Tibial nerve (tissue), 4 donors: ENCODE measurements around the gene PIGZ. TPM values are rescaled to one million over a fixed set of nuclear protein-coding genes. Genes with fewer than 3 reads are reported as not detected.

Experiments
- DNase-seq, 2 donors: peaks; one replicate each; pipeline ENCODE4 v3.0.0-alpha.2; 2019; ENCODE audit warnings: low spot score in 2 of 2
- H3K27ac ChIP-seq, 4 donors: fragments of 200-600 bp; sonication (generic) in 3 of 4; one replicate each; pipeline ENCODE4 v1.5.1; 2017 to 2019; ENCODE audit warnings: mild to moderate bottlenecking in 1 of 4
- H3K27me3 ChIP-seq, 2 donors: fragments of 200-600 bp; sonication (generic) in 1 of 2; one replicate each; pipeline versions ENCODE4 v1.5.1 to v1.6.0; 2017 to 2019
- H3K36me3 ChIP-seq, 3 donors: fragments of 200-600 bp; sonication (generic); one replicate each; pipeline ENCODE4 v1.5.1; 2018 to 2019
- H3K4me1 ChIP-seq, 4 donors: fragments of 200-600 bp; sonication (generic) in 3 of 4; one replicate each; pipeline ENCODE4 v1.5.1; 2017 to 2019
- H3K4me3 ChIP-seq, 4 donors: fragments of 200-600 bp; sonication (generic) in 3 of 4; one replicate each; pipeline ENCODE4 v1.5.1; 2017 to 2019; ENCODE audit warnings: mild to moderate bottlenecking in 1 of 4, moderate library complexity in 1 of 4
- H3K9me3 ChIP-seq, 4 donors: fragments of 200-600 bp; sonication (generic) in 3 of 4; one replicate each; pipeline ENCODE4 v1.5.1; 2017 to 2019
- EP300 ChIP-seq, 2 donors: sonication (generic); formaldehyde crosslinking; IDR thresholded peaks; one replicate each; pipeline ENCODE4 v1.6.1; 2017; ENCODE audit warnings: antibody characterized with exemption in 2 of 2, mild to moderate bottlenecking in 1 of 2
- POLR2A ChIP-seq, 2 donors: fragments of 450-650 bp; IDR thresholded peaks; one replicate each; pipeline ENCODE4 v1.6.1; 2017; ENCODE audit warnings: antibody characterized with exemption in 2 of 2, mild to moderate bottlenecking in 2 of 2, moderate library complexity in 2 of 2
- WGBS, 2 donors: methylation state at CpG; one replicate each; pipeline ENCODE4 v1.1.5; 2018; 5-methylcytosine and 5-hydroxymethylcytosine counted together
- total RNA-seq, 4 donors: library from RNA; depleted of rRNA; stranded (reverse); fragments of >200 nt; gene quantifications; one replicate each; pipeline ENCODE4 v1.1.0, GENCODE V29; 2016
- TF ChIP-seq, protein P1 (sequence below), 5 experiments: fragments of 200-600 bp in 3 of 5; fragments of 450-650 bp in 2 of 5; sonication (generic) in 3 of 5; IDR thresholded peaks; one replicate each; pipeline ENCODE4 v1.5.1; 2016 to 2019; ENCODE audit warnings: antibody characterized with exemption in 5 of 5, mild to moderate bottlenecking in 3 of 5, moderate library complexity in 2 of 5

Gene PIGZ
- total RNA-seq, 4 donors from 2014 or later = 14.9 to 31.8 (median 25.7) TPM

DNA sequence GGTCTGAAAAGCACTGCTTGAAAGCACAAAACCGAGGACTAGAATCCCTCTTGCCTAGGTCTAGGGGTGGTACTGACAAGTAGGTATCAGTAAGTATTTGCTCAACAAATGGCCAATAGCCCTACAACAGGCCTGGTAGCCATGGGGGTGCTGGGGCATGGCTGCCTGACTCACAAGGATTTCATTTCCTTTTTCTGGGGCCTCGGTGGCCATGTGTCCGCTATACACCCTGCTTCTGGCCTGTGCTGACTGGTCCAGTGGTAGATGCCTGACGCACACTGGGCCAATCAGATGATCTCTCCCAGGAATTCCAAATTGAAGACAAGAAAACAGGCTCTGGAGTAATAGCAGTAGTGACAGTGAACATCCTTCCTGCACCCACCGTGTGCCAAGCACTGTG lies 31.6 kb upstream of the PIGZ start:
- H3K9me3 ChIP-seq = peaks cover 0 to 3% (median 0%) of the 10 kb centered on the region in 4 donors
- DNase-seq = no peak
- no peaks in the 10 kb centered on the region for H3K36me3 ChIP-seq
- H3K4me1 ChIP-seq = peaks cover 0 to 17% (median 4%) of the 10 kb centered on the region in 4 donors
- H3K27me3 ChIP-seq = no peaks in the 10 kb centered on the region
- TF ChIP-seq, protein P1, sequence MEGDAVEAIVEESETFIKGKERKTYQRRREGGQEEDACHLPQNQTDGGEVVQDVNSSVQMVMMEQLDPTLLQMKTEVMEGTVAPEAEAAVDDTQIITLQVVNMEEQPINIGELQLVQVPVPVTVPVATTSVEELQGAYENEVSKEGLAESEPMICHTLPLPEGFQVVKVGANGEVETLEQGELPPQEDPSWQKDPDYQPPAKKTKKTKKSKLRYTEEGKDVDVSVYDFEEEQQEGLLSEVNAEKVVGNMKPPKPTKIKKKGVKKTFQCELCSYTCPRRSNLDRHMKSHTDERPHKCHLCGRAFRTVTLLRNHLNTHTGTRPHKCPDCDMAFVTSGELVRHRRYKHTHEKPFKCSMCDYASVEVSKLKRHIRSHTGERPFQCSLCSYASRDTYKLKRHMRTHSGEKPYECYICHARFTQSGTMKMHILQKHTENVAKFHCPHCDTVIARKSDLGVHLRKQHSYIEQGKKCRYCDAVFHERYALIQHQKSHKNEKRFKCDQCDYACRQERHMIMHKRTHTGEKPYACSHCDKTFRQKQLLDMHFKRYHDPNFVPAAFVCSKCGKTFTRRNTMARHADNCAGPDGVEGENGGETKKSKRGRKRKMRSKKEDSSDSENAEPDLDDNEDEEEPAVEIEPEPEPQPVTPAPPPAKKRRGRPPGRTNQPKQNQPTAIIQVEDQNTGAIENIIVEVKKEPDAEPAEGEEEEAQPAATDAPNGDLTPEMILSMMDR (IDR thresholded peaks at IDR 0.05) = no peak
- no peak for TF ChIP-seq POLR2A (IDR thresholded peaks at IDR 0.05)
- no peak for TF ChIP-seq EP300 (IDR thresholded peaks at IDR 0.05)
- no peak overlapping the region for H3K27ac ChIP-seq
- H3K4me3 ChIP-seq = no peak overlapping the region
- WGBS, 2 donors = 82 to 90% methylated on average over 5 of the region's 5 CpGs

DNA sequence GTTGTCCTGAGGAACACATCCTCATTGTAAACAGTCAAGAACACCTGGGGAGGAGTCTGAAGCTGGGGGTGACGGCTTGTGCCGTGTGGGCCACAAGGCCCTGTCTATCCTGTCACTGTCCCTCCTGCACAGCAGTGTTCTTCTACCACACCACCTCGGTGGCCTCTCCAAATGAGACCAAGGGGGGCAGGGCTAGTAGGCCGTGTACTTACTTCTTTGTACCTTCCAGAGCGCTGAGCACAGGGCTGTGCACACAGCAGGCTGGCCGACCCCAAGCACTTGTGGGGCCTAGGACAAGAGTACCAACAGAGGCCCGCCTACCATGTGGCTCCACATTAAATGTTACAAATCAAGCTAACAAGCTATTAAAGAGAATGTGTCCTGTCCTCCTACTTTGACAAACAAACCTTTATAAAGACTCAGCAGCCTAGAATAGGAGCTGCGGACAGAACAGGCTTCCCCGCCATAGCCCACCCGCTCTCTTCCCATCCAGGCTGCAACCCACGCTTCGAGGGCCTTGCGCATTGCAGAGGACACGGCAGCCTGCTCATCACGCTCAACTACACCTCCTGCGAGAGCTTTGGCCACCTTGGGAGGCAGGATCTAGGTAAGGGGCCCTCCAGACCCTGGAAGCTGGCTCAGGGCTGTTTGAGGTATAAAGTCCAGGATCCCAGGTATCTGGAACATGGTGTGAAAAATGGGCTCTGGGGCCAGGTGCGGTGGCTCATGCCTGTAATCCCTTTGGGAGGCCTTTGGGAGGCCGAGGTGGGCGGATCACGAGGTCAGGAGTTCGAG lies 30.5 kb upstream of the PIGZ start:
- Histone ChIP-seq H3K36me3 (no peaks in the 10 kb centered on the region), H3K27me3 (no peaks in the 10 kb centered on the region), H3K27ac (no peak overlapping the region), H3K9me3 (peaks cover 0 to 3% (median 0%) of the 10 kb centered on the region in 4 donors), H3K4me1 (peaks cover 0 to 17% (median 4%) of the 10 kb centered on the region in 4 donors), H3K4me3 (no peak overlapping the region)
- WGBS, 2 donors = 89 to 91% methylated on average over 21 of the region's 21 CpGs
- TF ChIP-seq EP300 (IDR thresholded peaks at IDR 0.05) (no peak), POLR2A (IDR thresholded peaks at IDR 0.05) (no peak)
- TF ChIP-seq, protein P1 (IDR thresholded peaks at IDR 0.05) = no peak
- DNase-seq = no peak

GRCh38 chr3:196997311-196997710 lies 28.7 kb upstream of the PIGZ start:
- H3K36me3 ChIP-seq = no peaks in the 10 kb centered on the region
- H3K4me3 ChIP-seq = no peak overlapping the region
- DNase-seq = no peak
- H3K27me3 ChIP-seq = no peaks in the 10 kb centered on the region
- peaks cover 0 to 7% (median 0%) of the 10 kb centered on the region in 4 donors for H3K4me1 ChIP-seq
- 78 to 86% methylated on average over 14 to 15 of the region's 15 CpGs for WGBS, 2 donors
- TF ChIP-seq, protein P1 (IDR thresholded peaks at IDR 0.05) = no peak
- no peak for TF ChIP-seq POLR2A (IDR thresholded peaks at IDR 0.05)
- TF ChIP-seq EP300 (IDR thresholded peaks at IDR 0.05) = no peak
- peaks cover 0 to 3% (median 0%) of the 10 kb centered on the region in 4 donors for H3K9me3 ChIP-seq
- no peak overlapping the region for H3K27ac ChIP-seq

- Histone ChIP-seq H3K36me3 (no peaks in the 10 kb centered on the region), H3K27ac (no peak overlapping the region), H3K4me1 (peaks cover 0 to under 1% (median 0%) of the 10 kb centered on the region in 4 donors), H3K27me3 (no peaks in the 10 kb centered on the region), H3K9me3 (peaks cover 0 to 3% (median 0%) of the 10 kb centered on the region in 4 donors), H3K4me3 (no peak overlapping the region)
- WGBS, 2 donors = 79 to 86% methylated on average over 17 of the region's 17 CpGs
- TF ChIP-seq EP300 (IDR thresholded peaks at IDR 0.05) (no peak), POLR2A (IDR thresholded peaks at IDR 0.05) (no peak)
- TF ChIP-seq, protein P1 (IDR thresholded peaks at IDR 0.05) = no peak
- DNase-seq = no peak
These were observed 28.0 kb upstream of the PIGZ start for GRCh38 chr3:196996454-196997265.
